ENCODE measurements around the gene TARS3.

DNA sequence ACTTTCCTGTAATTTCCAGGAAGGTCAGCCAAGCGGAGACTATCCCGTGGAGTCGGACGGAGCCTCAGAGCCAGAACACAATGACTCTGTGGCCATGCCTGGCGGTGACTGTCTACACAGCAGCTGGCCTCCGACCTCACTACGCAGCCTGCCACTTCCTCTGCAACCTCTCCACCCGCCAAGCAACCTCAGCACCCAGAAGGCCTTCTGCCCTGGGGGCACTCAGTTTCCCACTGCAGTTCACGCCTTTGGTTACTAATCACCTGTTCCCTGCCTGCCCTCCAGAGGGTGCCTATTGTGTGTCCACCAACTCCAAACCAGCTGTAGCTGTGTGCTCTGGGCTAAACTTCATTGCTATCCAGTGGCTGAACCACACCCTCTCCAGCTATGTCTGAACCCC, 116.1 kb downstream of the TARS3 start:
- TF ChIP-seq, protein P1, sequence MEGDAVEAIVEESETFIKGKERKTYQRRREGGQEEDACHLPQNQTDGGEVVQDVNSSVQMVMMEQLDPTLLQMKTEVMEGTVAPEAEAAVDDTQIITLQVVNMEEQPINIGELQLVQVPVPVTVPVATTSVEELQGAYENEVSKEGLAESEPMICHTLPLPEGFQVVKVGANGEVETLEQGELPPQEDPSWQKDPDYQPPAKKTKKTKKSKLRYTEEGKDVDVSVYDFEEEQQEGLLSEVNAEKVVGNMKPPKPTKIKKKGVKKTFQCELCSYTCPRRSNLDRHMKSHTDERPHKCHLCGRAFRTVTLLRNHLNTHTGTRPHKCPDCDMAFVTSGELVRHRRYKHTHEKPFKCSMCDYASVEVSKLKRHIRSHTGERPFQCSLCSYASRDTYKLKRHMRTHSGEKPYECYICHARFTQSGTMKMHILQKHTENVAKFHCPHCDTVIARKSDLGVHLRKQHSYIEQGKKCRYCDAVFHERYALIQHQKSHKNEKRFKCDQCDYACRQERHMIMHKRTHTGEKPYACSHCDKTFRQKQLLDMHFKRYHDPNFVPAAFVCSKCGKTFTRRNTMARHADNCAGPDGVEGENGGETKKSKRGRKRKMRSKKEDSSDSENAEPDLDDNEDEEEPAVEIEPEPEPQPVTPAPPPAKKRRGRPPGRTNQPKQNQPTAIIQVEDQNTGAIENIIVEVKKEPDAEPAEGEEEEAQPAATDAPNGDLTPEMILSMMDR (conservative IDR thresholded peaks at IDR 0.05 in 1 of 2, IDR thresholded peaks at IDR 0.05 in 1 of 2; ENCODE audit: extremely low read depth in 1 of 2, insufficient read depth in 1 of 2, low read depth in 1 of 2, low read length in 2 of 2) = no peak
- no peak for TF ChIP-seq EZH2 (IDR thresholded peaks at IDR 0.05; ENCODE audit: borderline replicate concordance, low read length)
